PC-3 (cell line): ENCODE results near the gene CACNA1C. TPM values are rescaled to one million over a fixed set of nuclear protein-coding genes. Genes with fewer than 3 reads are reported as not detected.

Experiments used
- ATAC-seq: fragments of 200-7000 bp; cut with Tn5 transposase; 2 replicates; pipeline ENCODE4 v1.9.1; 2020; ENCODE audit warnings: mild to moderate bottlenecking, moderate library complexity
- BruUV-seq: library from RNA; stranded (reverse); fragments of 400-500 nt; replicated peaks from 2 replicates; lab custom pipeline; 2021; lab: Mats Ljungman, UMichigan
- CTCF ChIA-PET: fragments of 300-600 bp; sonication (Branson Sonifier 250); formaldehyde crosslinking; loops from one replicate; lab custom pipeline; 2022; ENCODE audit warnings: antibody characterized with exemption; lab: Charles Lee
- POLR2A ChIA-PET: fragments of 300-600 bp; sonication (Branson Sonifier 250); formaldehyde crosslinking; loops from one replicate; lab custom pipeline; 2022; ENCODE audit warnings: antibody characterized with exemption; ENCODE audit not compliant: unreplicated experiment; lab: Charles Lee
- DNase-seq: peaks from one replicate; pipeline ENCODE4 v3.0.0-alpha.2; 2015
- H2AFZ ChIP-seq: fragments of 300-600 bp; sonication (generic); 2 replicates; pipeline ENCODE4 v1.6.0; 2016; ENCODE audit warnings: antibody characterized with exemption, low read length
- H3F3A ChIP-seq: fragments of 300-600 bp; sonication (generic); one replicate; pipeline ENCODE4 v1.6.0; 2017; ENCODE audit warnings: antibody characterized with exemption, low read length, control low read depth, mild to moderate bottlenecking; ENCODE audit not compliant: unreplicated experiment
- H3K27ac ChIP-seq: fragments of 300-600 bp; sonication (generic); 2 replicates; pipeline ENCODE4 v1.5.1; 2016; ENCODE audit warnings: mild to moderate bottlenecking, low read length
- H3K27me3 ChIP-seq: fragments of 300-600 bp; sonication (generic); 2 replicates; pipeline ENCODE4 v1.6.1; 2016; ENCODE audit warnings: low read length, mixed read lengths
- H3K36me3 ChIP-seq: fragments of 300-600 bp; sonication (generic); 2 replicates; pipeline ENCODE4 v1.6.1; 2016; ENCODE audit warnings: low read depth, mixed run types, low read length, mixed read lengths
- H3K4me1 ChIP-seq: fragments of 300-600 bp; sonication (generic); 2 replicates; pipeline ENCODE4 v1.5.1; 2016; ENCODE audit warnings: low read length; ENCODE audit not compliant: insufficient read depth
- H3K4me2 ChIP-seq: fragments of 300-600 bp; sonication (generic); 2 replicates; pipeline ENCODE4 v1.6.0; 2016; ENCODE audit warnings: low read length
- H3K4me3 ChIP-seq: fragments of 300-600 bp; sonication (generic); 2 replicates; pipeline ENCODE4 v1.5.1; 2016; ENCODE audit warnings: mild to moderate bottlenecking, low read length, mixed read lengths
- H3K79me2 ChIP-seq: fragments of 300-600 bp; sonication (generic); 2 replicates; pipeline ENCODE4 v1.6.1; 2017; ENCODE audit warnings: low read length, mixed read lengths
- H3K9ac ChIP-seq: fragments of 300-600 bp; sonication (generic); 2 replicates; pipeline ENCODE4 v1.6.0; 2016; ENCODE audit warnings: mild to moderate bottlenecking, low read length
- H3K9me2 ChIP-seq: fragments of 300-600 bp; sonication (generic); replicated peaks from 2 replicates; pipeline ENCODE4 v1.6.1; 2016; ENCODE audit warnings: mixed run types, low read length, mixed read lengths
- H3K9me3 ChIP-seq: fragments of 300-600 bp; sonication (generic); 2 replicates; pipeline ENCODE4 v1.6.1; 2016; ENCODE audit warnings: low read length, mixed read lengths
- H4K20me1 ChIP-seq: fragments of 300-600 bp; sonication (generic); 2 replicates; pipeline ENCODE4 v1.6.1; 2016; ENCODE audit warnings: low read length, mixed read lengths
- EZH2 ChIP-seq: fragments of 300-600 bp; sonication (generic); IDR thresholded peaks from one replicate; pipeline ENCODE4 v1.6.1; 2017; ENCODE audit warnings: antibody characterized with exemption, mild to moderate bottlenecking, low read length; ENCODE audit not compliant: unreplicated experiment
- EZH2phosphoT487 ChIP-seq: fragments of 300-600 bp; sonication (generic); IDR thresholded peaks from 2 replicates; pipeline ENCODE4 v1.6.1; 2018; ENCODE audit warnings: mild to moderate bottlenecking, antibody characterized with exemption, low read length, borderline replicate concordance
- intact Hi-C: fragments of 100-400 bp; cut with micrococcal nuclease; formaldehyde crosslinking; loops from 2 replicates; pipeline ENCODE4 v1.9.0; 2023
- total RNA-seq: library from RNA; depleted of rRNA; stranded (reverse); fragments of >200 nt; gene quantifications from 2 replicates; pipeline ENCODE4 v1.2.3, GENCODE V29; 2014
- TF ChIP-seq, protein P1 (sequence below): fragments of 300-600 bp; sonication (generic); conservative IDR thresholded peaks from 2 replicates; pipeline ENCODE4 v1.5.1; 2017; ENCODE audit warnings: antibody characterized with exemption, low read depth, mild to moderate bottlenecking, low read length

Gene CACNA1C
- total RNA-seq, 1 experiment from 2014 or later: not detected

DNA sequence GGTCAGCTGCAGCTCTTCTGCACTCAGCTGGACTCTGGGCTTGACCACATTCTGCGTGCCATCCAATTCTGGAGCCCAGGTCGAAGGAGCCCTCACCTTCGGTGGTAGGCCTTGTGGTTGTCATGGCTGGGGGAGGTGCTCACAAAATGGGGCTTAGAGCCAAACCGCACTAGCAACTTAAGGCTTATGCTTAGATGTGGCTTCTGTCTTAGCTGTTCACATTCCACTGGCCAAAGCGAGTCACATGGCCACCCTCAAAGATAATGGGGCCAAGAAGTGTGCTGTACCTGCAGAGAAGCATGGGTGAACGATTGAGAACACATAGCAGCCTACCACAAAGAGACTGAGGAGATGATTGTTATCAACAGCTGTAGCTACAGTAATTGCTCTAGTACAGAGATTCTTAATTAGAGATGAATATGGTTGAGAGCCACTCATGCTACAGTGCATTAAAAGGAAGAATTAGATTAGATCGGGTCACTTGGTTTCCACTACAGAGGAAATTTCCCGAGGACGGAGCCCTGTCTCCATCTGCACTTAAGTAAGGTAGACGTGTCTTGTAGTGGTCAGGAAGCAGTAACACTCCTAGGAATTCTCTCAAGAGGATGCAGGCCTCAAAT lies 407.4 kb downstream of the CACNA1C start:
- Histone ChIP-seq H3K27me3 (peaks cover 79% of the 10 kb centered on the region), H3K36me3 (no peaks in the 10 kb centered on the region), H4K20me1 (no peaks in the 10 kb centered on the region), H3K4me1 (no peaks in the 10 kb centered on the region), H3K9me2 (no peaks in the 10 kb centered on the region), H2AFZ (no peak overlapping the region), H3F3A (no peaks in the 10 kb centered on the region), H3K79me2 (no peaks in the 10 kb centered on the region), H3K4me2 (no peak overlapping the region), H3K4me3 (no peak overlapping the region), H3K27ac (no peak overlapping the region), H3K9ac (no peak overlapping the region), H3K9me3 (no peaks in the 10 kb centered on the region)
- TF ChIP-seq, protein P1, sequence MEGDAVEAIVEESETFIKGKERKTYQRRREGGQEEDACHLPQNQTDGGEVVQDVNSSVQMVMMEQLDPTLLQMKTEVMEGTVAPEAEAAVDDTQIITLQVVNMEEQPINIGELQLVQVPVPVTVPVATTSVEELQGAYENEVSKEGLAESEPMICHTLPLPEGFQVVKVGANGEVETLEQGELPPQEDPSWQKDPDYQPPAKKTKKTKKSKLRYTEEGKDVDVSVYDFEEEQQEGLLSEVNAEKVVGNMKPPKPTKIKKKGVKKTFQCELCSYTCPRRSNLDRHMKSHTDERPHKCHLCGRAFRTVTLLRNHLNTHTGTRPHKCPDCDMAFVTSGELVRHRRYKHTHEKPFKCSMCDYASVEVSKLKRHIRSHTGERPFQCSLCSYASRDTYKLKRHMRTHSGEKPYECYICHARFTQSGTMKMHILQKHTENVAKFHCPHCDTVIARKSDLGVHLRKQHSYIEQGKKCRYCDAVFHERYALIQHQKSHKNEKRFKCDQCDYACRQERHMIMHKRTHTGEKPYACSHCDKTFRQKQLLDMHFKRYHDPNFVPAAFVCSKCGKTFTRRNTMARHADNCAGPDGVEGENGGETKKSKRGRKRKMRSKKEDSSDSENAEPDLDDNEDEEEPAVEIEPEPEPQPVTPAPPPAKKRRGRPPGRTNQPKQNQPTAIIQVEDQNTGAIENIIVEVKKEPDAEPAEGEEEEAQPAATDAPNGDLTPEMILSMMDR: no peak
- TF ChIP-seq EZH2phosphoT487 (no peak), EZH2 (no peak)
- POLR2A ChIA-PET: no interaction called here
- CTCF ChIA-PET: no interaction called here
- intact Hi-C loops: no loop called here
- DNase-seq (no peak), ATAC-seq (no peak)
- no TSS peak for BruUV-seq

DNA sequence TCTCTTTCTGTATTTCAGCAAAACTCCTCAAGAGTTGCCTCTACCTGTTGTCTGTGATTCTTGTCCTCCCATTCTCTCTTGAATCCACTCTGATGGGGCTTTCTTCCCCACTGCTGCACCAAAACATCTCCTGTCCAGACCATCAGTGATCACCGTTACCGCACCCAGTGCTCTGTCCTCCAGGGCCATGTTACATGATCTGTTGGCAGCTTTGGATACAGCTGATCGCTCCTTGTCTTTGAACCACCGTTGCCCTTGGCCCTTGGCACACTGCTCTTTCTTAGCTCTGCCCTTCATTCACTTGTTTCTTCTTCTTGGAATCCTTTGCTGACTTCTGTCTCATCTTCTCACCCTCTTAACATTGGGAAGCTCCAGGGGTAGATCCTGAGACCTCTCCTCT lies 408.3 kb downstream of the CACNA1C start:
- H3F3A ChIP-seq: no peaks in the 10 kb centered on the region
- no peak overlapping the region for H3K27ac ChIP-seq
- ChIA-PET POLR2A (no interaction called here), CTCF (no interaction called here)
- BruUV-seq: no TSS peak
- H3K9ac ChIP-seq: no peak overlapping the region
- H3K27me3 ChIP-seq: peaks cover 79% of the 10 kb centered on the region
- no peak for ATAC-seq
- H3K4me1 ChIP-seq: no peaks in the 10 kb centered on the region
- no peak overlapping the region for H3K4me2 ChIP-seq
- no peak overlapping the region for H2AFZ ChIP-seq
- TF ChIP-seq EZH2 (no peak), EZH2phosphoT487 (no peak)
- TF ChIP-seq, protein P1: no peak
- H4K20me1 ChIP-seq: no peaks in the 10 kb centered on the region
- H3K4me3 ChIP-seq: no peak overlapping the region
- intact Hi-C loops: no loop called here
- H3K79me2 ChIP-seq: no peaks in the 10 kb centered on the region
- H3K36me3 ChIP-seq: no peaks in the 10 kb centered on the region
- no peak for DNase-seq
- H3K9me3 ChIP-seq: no peaks in the 10 kb centered on the region
- H3K9me2 ChIP-seq: no peaks in the 10 kb centered on the region

DNA sequence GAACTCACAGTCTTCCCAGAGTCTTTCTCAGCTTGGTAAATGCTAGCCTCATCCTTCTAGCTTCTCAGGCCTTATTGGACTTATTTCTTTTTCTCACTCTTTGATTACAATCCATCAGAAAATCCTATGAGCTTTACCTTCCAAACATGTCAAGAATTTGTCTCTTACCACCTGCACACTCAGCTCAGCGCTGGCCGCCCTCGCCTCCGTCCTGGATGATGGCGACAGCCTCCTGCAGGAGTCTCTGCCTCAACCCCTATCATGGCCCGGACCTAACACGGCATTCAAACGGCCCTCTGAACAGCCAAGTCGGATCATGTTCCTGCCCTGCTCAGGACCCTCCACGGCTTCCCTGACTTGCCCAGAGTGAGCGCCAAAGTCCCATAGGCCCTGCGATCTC lies 408.9 kb downstream of the CACNA1C start:
- no peaks in the 10 kb centered on the region for H3K4me1 ChIP-seq
- H3K4me2 ChIP-seq: no peak overlapping the region
- TF ChIP-seq, protein P1: no peak
- TF ChIP-seq EZH2: no peak
- no peak for TF ChIP-seq EZH2phosphoT487
- no TSS peak for BruUV-seq
- H3K27ac ChIP-seq: no peak overlapping the region
- ATAC-seq: no peak
- intact Hi-C loops: no loop called here
- no peaks in the 10 kb centered on the region for H3K79me2 ChIP-seq
- no peak overlapping the region for H2AFZ ChIP-seq
- no peaks in the 10 kb centered on the region for H3K9me2 ChIP-seq
- H3F3A ChIP-seq: no peaks in the 10 kb centered on the region
- no peak overlapping the region for H3K9ac ChIP-seq
- POLR2A ChIA-PET: no interaction called here
- no peaks in the 10 kb centered on the region for H3K9me3 ChIP-seq
- H3K27me3 ChIP-seq: peaks cover 79% of the 10 kb centered on the region
- H3K36me3 ChIP-seq: no peaks in the 10 kb centered on the region
- DNase-seq: no peak
- no peak overlapping the region for H3K4me3 ChIP-seq
- no peaks in the 10 kb centered on the region for H4K20me1 ChIP-seq
- CTCF ChIA-PET: no interaction called here
